A549 (cell line): ENCODE results near the gene ELN. TPM values are rescaled to one million over a fixed set of nuclear protein-coding genes. Genes with fewer than 3 reads are reported as not detected.

ENCODE experiments used
- ATAC-seq, 2 experiments: fragments of 200-7000 bp in 1 of 2; fragments of >200 bp in 1 of 2; cut with Nextera tagmentation in 1 of 2; cut with Tn5 transposase in 1 of 2; 3 replicates each; pipeline versions ENCODE4 v1.8.0 to v1.9.1; 2018 to 2020; ENCODE audit warnings: mild to moderate bottlenecking in 1 of 2, moderate library complexity in 1 of 2
- CTCF ChIA-PET: fragments of 300-600 bp; sonication (Branson Sonifier 250); formaldehyde crosslinking; extraction: SDS; loops from one replicate; lab custom pipeline; 2021; ENCODE audit warnings: antibody characterized with exemption, inconsistent platforms; lab: Yijun Ruan, JAX
- POLR2A ChIA-PET: fragments of 350-600 bp; formaldehyde crosslinking; extraction: SDS; loops from one replicate; lab custom pipeline; 2021; ENCODE audit warnings: antibody characterized with exemption, inconsistent platforms; lab: Yijun Ruan, JAX
- DNase-seq, 2 experiments: peaks; one replicate each; pipeline versions ENCODE4 v3.0.0 to v3.0.0-alpha.2; 2011 to 2016; ENCODE audit warnings: low read depth in 1 of 2, low spot score in 1 of 2
- FAIRE-seq: peaks from 2 replicates; lab custom pipeline; 2011; peaks lifted over from hg19 to GRCh38; lab: Jason Lieb, UNC
- H3K27ac ChIP-seq, 2 experiments: fragments of >200 bp; sonication (Bioruptor Twin); formaldehyde crosslinking; 3 replicates each; pipeline ENCODE4 v1.5.1; 2016 to 2017
- H3K4me1 ChIP-seq: fragments of >200 bp; sonication (Bioruptor Twin); formaldehyde crosslinking; 3 replicates; pipeline ENCODE4 v1.6.1; 2016
- H3K4me2 ChIP-seq: fragments of >200 bp; sonication (Bioruptor Twin); formaldehyde crosslinking; 3 replicates; pipeline ENCODE4 v1.6.1; 2016
- H3K4me3 ChIP-seq: fragments of >200 bp; sonication (Bioruptor Twin); formaldehyde crosslinking; 3 replicates; pipeline ENCODE4 v1.5.1; 2016
- H3K9me3 ChIP-seq: fragments of >200 bp; sonication (Bioruptor Twin); formaldehyde crosslinking; 3 replicates; pipeline ENCODE4 v1.6.1; 2016
- CHD2 ChIP-seq: fragments of 150-350 bp; IDR thresholded peaks from 2 replicates; pipeline ENCODE4 v1.6.1; 2014; ENCODE audit warnings: low read length; ENCODE audit not compliant: partially characterized antibody
- CHD4 ChIP-seq: fragments of 200-600 bp; sonication (generic); IDR thresholded peaks from 2 replicates; pipeline ENCODE4 v1.6.1; 2016; ENCODE audit warnings: antibody characterized with exemption, mild to moderate bottlenecking, borderline replicate concordance
- FOSB ChIP-seq: fragments of 250-450 bp; sonication (Bioruptor Pico); IDR thresholded peaks from 2 replicates; pipeline ENCODE4 v1.5.0; 2020; ENCODE audit warnings: mild to moderate bottlenecking, moderate library complexity
- FOSL2 ChIP-seq, 2 experiments: fragments of 450-650 bp in 1 of 2; fragments of >200 bp in 1 of 2; sonication (Bioruptor Twin) in 1 of 2; formaldehyde crosslinking; IDR thresholded peaks; 2 replicates each; pipeline versions ENCODE4 v1.5.0 to v1.6.1; 2016 to 2020; ENCODE audit warnings: mild to moderate bottlenecking in 1 of 2, moderate library complexity in 1 of 2
- FOXS1 ChIP-seq: fragments of 250-450 bp; sonication (Bioruptor Pico); IDR thresholded peaks from 2 replicates; pipeline ENCODE4 v1.5.0; 2020; ENCODE audit warnings: mild to moderate bottlenecking, moderate library complexity
- GATA3 ChIP-seq: IDR thresholded peaks from 2 replicates; pipeline ENCODE4 v1.6.1; 2012; ENCODE audit warnings: borderline replicate concordance
- HDAC2 ChIP-seq: fragments of 200-600 bp; sonication (generic); IDR thresholded peaks from 2 replicates; pipeline ENCODE4 v1.6.1; 2016
- HOXA7 ChIP-seq: fragments of 250-450 bp; sonication (Bioruptor Pico); IDR thresholded peaks from 2 replicates; pipeline ENCODE4 v1.5.0; 2020; ENCODE audit warnings: mild to moderate bottlenecking, moderate library complexity
- HOXB13 ChIP-seq: fragments of 250-450 bp; sonication (Bioruptor Pico); IDR thresholded peaks from 2 replicates; pipeline ENCODE4 v1.5.0; 2020; ENCODE audit warnings: low read depth, mild to moderate bottlenecking, moderate library complexity
- JUN ChIP-seq, 2 experiments: fragments of >200 bp; sonication (Bioruptor Twin); formaldehyde crosslinking; IDR thresholded peaks; 2 replicates in 1 of 2; 3 replicates in 1 of 2; pipeline ENCODE4 v1.6.1; 2016 to 2017
- MAZ ChIP-seq: fragments of 150-350 bp; IDR thresholded peaks from 2 replicates; pipeline ENCODE4 v1.6.1; 2014; ENCODE audit warnings: antibody characterized with exemption, low read depth, low read length, borderline replicate concordance
- NR3C1 ChIP-seq: fragments of >200 bp; sonication (Bioruptor Twin); formaldehyde crosslinking; IDR thresholded peaks from 3 replicates; pipeline ENCODE4 v1.6.1; 2017
- POLR2A ChIP-seq: IDR thresholded peaks from 2 replicates; pipeline ENCODE4 v1.6.1; 2012; ENCODE audit warnings: mild to moderate bottlenecking, low read length
- POLR2AphosphoS2 ChIP-seq: conservative IDR thresholded peaks from 2 replicates; pipeline ENCODE4 v1.6.1; 2012; ENCODE audit warnings: low read length, improper control_type of control experiment, inconsistent platforms
- RARB ChIP-seq: fragments of 250-450 bp; sonication (Bioruptor Pico); IDR thresholded peaks from 2 replicates; pipeline ENCODE4 v1.8.0; 2021; ENCODE audit warnings: mild to moderate bottlenecking, moderate library complexity
- SREBF2 ChIP-seq: fragments of 450-650 bp; IDR thresholded peaks from 2 replicates; pipeline ENCODE4 v1.6.1; 2014; ENCODE audit warnings: mild to moderate bottlenecking, moderate library complexity
- ZNF302 ChIP-seq: fragments of 250-450 bp; sonication (Bioruptor Pico); IDR thresholded peaks from 2 replicates; pipeline ENCODE4 v1.9.0; 2021; ENCODE audit warnings: inconsistent platforms, mild to moderate bottlenecking, moderate library complexity
- ZSCAN20 ChIP-seq: fragments of 250-450 bp; sonication (Bioruptor Pico); IDR thresholded peaks from 2 replicates; pipeline ENCODE4 v1.8.0; 2022; ENCODE audit warnings: mild to moderate bottlenecking, moderate library complexity
- WGBS: methylation state at CpG from one replicate; pipeline ENCODE4 v1.1.6; 2017; ENCODE audit errors: missing lambda C conversion rate; 5-methylcytosine and 5-hydroxymethylcytosine counted together
- polyA plus RNA-seq, 4 experiments: library from polyadenylated mRNA; depleted of rRNA in 3 of 4; stranded (reverse); fragments of >200 nt; fragmentation: RNase III in 1 of 4; extraction: RNeasy Plus Mini Kit Qiagen cat#74134 plus additional on column Dnase treatment in 1 of 4; gene quantifications; 2 replicates in 3 of 4; 3 replicates in 1 of 4; pipeline ENCODE4 v1.2.3, GENCODE V29; 2011 to 2017
- TF ChIP-seq, protein P1 (sequence below): IDR thresholded peaks from 2 replicates; pipeline ENCODE4 v1.6.1; 2012; ENCODE audit warnings: low read depth, borderline replicate concordance
- TF ChIP-seq, protein P2 (sequence below): IDR thresholded peaks from 2 replicates; pipeline ENCODE4 v1.6.1; 2012

ELN gene
- polyA plus RNA-seq, 2 of the 4 experiments (the other 2 are of a cell fraction), result 0.09 to 0.16 TPM

DNA sequence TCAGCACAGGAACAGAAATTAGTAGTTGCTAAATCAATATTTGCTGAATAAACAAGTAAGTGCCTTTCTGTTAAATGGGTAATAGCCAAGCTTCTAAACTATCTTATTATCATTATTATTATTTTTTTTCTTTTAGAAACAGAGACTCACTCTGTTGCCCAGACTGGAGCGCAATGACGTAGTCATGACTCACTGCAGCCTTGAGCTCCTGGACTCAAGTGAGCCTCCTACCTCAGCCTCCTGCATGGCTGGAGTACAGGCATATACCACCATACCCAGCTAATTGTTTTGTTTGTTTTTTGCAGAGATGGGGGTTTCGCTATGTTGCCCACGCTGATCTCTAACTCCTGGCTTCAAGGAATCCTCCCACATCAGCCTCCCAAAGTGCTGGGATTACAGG is 12.3 kb upstream of the ELN start:
- 69% methylated on average over 4 of the region's 4 CpGs for WGBS
- ATAC-seq (no peak), DNase-seq (peak in 1 of 2 experiments; percentile 29), FAIRE-seq (no peak)
- no peak overlapping the region for H3K4me3 ChIP-seq
- no peak for TF ChIP-seq FOSL2 (IDR thresholded peaks at IDR 0.05)
- TF ChIP-seq FOSL2 (CRISPR knock-in tag; IDR thresholded peaks at IDR 0.05), result peak; percentile 26; the same call in 1 of the 2 replicates
- TF ChIP-seq GATA3, result no peak
- no peak for TF ChIP-seq FOXS1
- no peak for TF ChIP-seq ZSCAN20 (CRISPR knock-in tag)
- ChIA-PET POLR2A (no interaction called here), CTCF (interaction anchor here (7.0 kb wide), 1 partner anchor 10 kb away, joined by 57 read pairs; the partner anchor contains the start of gene ELN)
- H3K9me3 ChIP-seq, result no peaks in the 10 kb centered on the region
- H3K4me1 ChIP-seq, result no peaks in the 10 kb centered on the region
- no peak overlapping the region for H3K4me2 ChIP-seq
- no peak overlapping the region for H3K27ac ChIP-seq

DNA sequence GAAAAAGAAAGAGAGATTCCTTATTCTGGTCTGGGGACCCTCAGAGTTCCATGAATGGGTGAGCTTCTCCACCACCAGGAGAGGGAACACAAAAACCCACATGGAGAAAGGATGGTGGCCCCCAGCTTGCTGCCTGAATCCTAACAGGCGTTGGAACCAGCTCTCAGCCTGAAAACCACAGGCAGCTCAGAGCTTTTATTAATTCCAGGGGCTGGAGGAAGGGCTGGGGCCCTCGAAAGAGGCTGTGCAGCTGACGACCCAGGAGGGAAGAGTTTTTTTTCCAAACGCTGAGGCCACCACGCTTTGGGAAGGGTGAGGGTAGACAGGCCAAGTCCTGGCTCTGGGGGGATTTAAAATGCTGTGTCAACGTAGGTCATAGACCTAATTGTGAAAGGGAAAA is 10.8 kb upstream of the ELN start:
- Histone ChIP-seq H3K9me3 (no peaks in the 10 kb centered on the region), H3K27ac (no peak overlapping the region), H3K4me2 (no peak overlapping the region), H3K4me1 (peaks cover under 1% of the 10 kb centered on the region; the same call in 1 of the 3 replicates), H3K4me3 (no peak overlapping the region)
- FAIRE-seq (no peak), ATAC-seq (no peak), DNase-seq (no peak)
- ChIA-PET POLR2A (no interaction called here), CTCF (interaction anchor here (0.7 to 7.0 kb wide), 5 partner anchors 9 to 1035 kb away, joined by 3 to 57 read pairs (median 3); partner anchors contain the start of gene ELN)
- no peak for TF ChIP-seq POLR2AphosphoS2
- TF ChIP-seq HDAC2, result no peak
- no peak for TF ChIP-seq FOSB (CRISPR knock-in tag)
- no peak for TF ChIP-seq RARB (CRISPR knock-in tag)
- TF ChIP-seq CHD2, result no peak
- 44% methylated on average over 6 of the region's 6 CpGs for WGBS

DNA sequence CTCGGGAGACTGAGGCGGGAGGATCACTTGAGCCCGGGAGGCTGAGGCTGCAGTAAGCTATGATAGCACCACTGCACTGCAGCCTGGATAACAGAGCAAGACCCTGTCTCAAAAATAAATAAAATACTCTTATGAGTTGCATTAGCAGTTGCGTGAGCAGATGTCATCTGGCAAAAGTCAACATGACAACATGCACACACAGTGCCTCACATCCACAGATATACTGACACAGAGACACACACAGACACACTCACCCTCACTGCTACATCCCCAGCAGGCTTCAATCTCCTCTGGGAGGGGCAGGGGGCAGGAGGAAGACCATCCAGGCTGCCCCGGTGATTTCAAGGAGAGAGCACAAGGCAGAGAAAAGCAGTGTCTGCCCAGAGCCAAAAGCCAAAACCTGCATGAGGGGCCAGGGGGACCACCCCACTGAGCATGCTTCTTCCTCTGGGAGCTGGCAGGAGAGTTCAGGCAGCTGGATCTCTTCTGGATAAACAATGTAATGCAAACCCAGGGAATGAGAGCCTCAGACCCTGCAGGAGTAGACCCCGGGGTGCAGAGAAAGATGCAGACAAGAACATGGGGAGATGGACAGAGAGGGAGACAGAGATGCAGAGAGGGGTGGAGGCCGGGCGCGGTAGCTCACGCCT is 9.6 kb upstream of the ELN start:
- FAIRE-seq, result no peak
- TF ChIP-seq HDAC2 (no peak), NR3C1 (no peak), HOXB13 (CRISPR knock-in tag) (no peak), ZNF302 (CRISPR knock-in tag) (no peak), CHD4 (no peak), MAZ (no peak), POLR2A (no peak), FOXS1 (no peak), SREBF2 (no peak), ZSCAN20 (CRISPR knock-in tag) (no peak), HOXA7 (CRISPR knock-in tag) (no peak), JUN (IDR thresholded peaks at IDR 0.05) (no peak)
- TF ChIP-seq, protein P1, sequence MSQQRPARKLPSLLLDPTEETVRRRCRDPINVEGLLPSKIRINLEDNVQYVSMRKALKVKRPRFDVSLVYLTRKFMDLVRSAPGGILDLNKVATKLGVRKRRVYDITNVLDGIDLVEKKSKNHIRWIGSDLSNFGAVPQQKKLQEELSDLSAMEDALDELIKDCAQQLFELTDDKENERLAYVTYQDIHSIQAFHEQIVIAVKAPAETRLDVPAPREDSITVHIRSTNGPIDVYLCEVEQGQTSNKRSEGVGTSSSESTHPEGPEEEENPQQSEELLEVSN, result no peak
- TF ChIP-seq, protein P2, sequence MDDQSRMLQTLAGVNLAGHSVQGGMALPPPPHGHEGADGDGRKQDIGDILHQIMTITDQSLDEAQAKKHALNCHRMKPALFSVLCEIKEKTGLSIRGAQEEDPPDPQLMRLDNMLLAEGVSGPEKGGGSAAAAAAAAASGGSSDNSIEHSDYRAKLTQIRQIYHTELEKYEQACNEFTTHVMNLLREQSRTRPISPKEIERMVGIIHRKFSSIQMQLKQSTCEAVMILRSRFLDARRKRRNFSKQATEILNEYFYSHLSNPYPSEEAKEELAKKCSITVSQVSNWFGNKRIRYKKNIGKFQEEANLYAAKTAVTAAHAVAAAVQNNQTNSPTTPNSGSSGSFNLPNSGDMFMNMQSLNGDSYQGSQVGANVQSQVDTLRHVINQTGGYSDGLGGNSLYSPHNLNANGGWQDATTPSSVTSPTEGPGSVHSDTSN, result no peak
- ChIA-PET CTCF (interaction anchor here (0.7 to 7.0 kb wide), 4 partner anchors 8 to 163 kb away, joined by 3 to 57 read pairs (median 4); partner anchors contain the start of gene ELN), POLR2A (no interaction called here)
- ATAC-seq, result no peak
- 74% methylated on average over 10 of the region's 10 CpGs for WGBS
- Histone ChIP-seq H3K4me3 (no peak overlapping the region), H3K27ac (no peak overlapping the region; a peak in 1 of 6 replicates), H3K4me1 (peaks cover 13% of the 10 kb centered on the region), H3K4me2 (no peak overlapping the region), H3K9me3 (no peaks in the 10 kb centered on the region)
- no peak for DNase-seq
